NCI-H2196 treated with DMSO at 0.1 percent for 48 hours (cell line): ENCODE data around the gene FKBP4.

Experiments
- DNase-seq: peaks from one replicate; lab custom pipeline; 2025; ENCODE audit not compliant: unreplicated experiment; lab: John Stamatoyannopoulos, UW

FKBP4 gene

GRCh38 chr12:2844786-2845185 is 50.0 kb downstream of the FKBP4 start:
- DNase-seq = no peak

- no peak for DNase-seq
Observed at GRCh38 chr12:2845280-2845679, 50.5 kb downstream of the FKBP4 start.

GRCh38 chr12:2851931-2852330 is 57.2 kb downstream of the FKBP4 start:
- DNase-seq = no peak

GRCh38 chr12:2853626-2854025 is 58.9 kb downstream of the FKBP4 start:
- DNase-seq = no peak
